Hepatocyte (in vitro differentiated cells): Measurements from ENCODE around the gene CD226.
"Not testable (repeated sequence)": the region's sequence is repeated elsewhere in the genome, so short reads cannot be mapped to it uniquely, and the experiment has no call there.

Source experiments
- EZH2phosphoT487 ChIP-seq: fragments of 200-600 bp; sonication (generic); IDR thresholded peaks from one replicate; pipeline ENCODE4 v1.6.1; 2018; ENCODE audit warnings: antibody characterized with exemption, mild to moderate bottlenecking, low read depth, moderate library complexity; ENCODE audit not compliant: unreplicated experiment, severe bottlenecking
- TF ChIP-seq, protein P1 (sequence below): fragments of 200-600 bp; sonication (generic); IDR thresholded peaks from 2 replicates; pipeline ENCODE4 v1.5.1; 2016; ENCODE audit warnings: antibody characterized with exemption, mild to moderate bottlenecking; ENCODE audit not compliant: poor library complexity

DNA sequence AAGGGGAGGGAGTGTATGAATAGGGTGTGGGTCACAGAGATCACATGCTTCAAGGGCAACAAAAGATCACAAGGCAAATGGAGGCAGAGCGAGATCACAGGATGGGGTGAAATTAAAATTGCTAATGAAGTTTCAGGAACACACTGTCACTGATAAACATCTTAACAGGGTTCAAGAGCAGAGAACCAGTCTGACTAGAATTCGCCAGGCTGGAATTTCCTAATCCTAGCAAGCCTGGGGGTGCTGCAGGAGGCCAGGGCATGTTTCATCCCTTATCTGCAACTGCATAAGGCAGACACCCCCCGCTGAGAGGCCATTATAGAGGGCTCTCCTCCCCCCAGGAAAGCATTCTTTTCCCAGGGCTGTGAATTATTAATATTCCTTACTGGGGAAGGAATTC is 68.6 kb downstream of the CD226 start:
- TF ChIP-seq, protein P1, sequence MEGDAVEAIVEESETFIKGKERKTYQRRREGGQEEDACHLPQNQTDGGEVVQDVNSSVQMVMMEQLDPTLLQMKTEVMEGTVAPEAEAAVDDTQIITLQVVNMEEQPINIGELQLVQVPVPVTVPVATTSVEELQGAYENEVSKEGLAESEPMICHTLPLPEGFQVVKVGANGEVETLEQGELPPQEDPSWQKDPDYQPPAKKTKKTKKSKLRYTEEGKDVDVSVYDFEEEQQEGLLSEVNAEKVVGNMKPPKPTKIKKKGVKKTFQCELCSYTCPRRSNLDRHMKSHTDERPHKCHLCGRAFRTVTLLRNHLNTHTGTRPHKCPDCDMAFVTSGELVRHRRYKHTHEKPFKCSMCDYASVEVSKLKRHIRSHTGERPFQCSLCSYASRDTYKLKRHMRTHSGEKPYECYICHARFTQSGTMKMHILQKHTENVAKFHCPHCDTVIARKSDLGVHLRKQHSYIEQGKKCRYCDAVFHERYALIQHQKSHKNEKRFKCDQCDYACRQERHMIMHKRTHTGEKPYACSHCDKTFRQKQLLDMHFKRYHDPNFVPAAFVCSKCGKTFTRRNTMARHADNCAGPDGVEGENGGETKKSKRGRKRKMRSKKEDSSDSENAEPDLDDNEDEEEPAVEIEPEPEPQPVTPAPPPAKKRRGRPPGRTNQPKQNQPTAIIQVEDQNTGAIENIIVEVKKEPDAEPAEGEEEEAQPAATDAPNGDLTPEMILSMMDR = not testable (repeated sequence)
- TF ChIP-seq EZH2phosphoT487 = not testable (repeated sequence)
